K562 (cell line): Measurements from ENCODE around the gene FKBP2. TPM values are rescaled to one million over a fixed set of nuclear protein-coding genes. Genes with fewer than 3 reads are reported as not detected.
A peak's percentile ranks its signal among the peaks of the same experiment; 100 is the strongest.

Source experiments
- PML ChIP-seq: IDR thresholded peaks from 2 replicates; pipeline ENCODE4 v1.6.1; 2012; ENCODE audit warnings: low read length, inconsistent platforms
- polyA plus RNA-seq, 8 experiments: library from polyadenylated mRNA; depleted of rRNA in 4 of 8; stranded (reverse) in 5 of 8; unstranded in 3 of 8; fragments of >200 nt; fragmentation: Nextera tagmentation in 2 of 8; fragmentation: Illumina TruSeq in 1 of 8; extraction: Ambion mirVana in 2 of 8; extraction: Trizol in 1 of 8; gene quantifications; 2 replicates each; pipeline versions ENCODE4 v1.2.1 to v1.2.3, GENCODE V29; 2011 to 2014; ENCODE audit warnings: inconsistent platforms in 1 of 8, missing spikeins in 1 of 8
- total RNA-seq, 7 experiments: library from RNA; depleted of rRNA in 6 of 7; stranded (reverse); fragments of >200 nt in 6 of 7; fragmentation: Illumina TruSeq in 2 of 7; extraction: Trizol in 2 of 7; gene quantifications; 2 replicates each; pipeline versions ENCODE4 v1.2.1 to v1.2.3, GENCODE V29; 2011 to 2021; ENCODE audit warnings: low replicate concordance in 1 of 7
- TF ChIP-seq, protein P1 (sequence below): fragments of 450-650 bp; IDR thresholded peaks from 2 replicates; pipeline ENCODE4 v1.6.1; 2016; ENCODE audit warnings: mild to moderate bottlenecking, moderate library complexity
- TF ChIP-seq, protein P2 (sequence below): fragments of 450-650 bp; IDR thresholded peaks from 2 replicates; pipeline ENCODE4 v1.6.1; 2016; ENCODE audit warnings: low read depth

The FKBP2 gene
- total and polyA plus RNA-seq, 9 of the 15 experiments (the other 6 are each of a cell fraction or from before 2014, with no cell fraction given) = 3.5 to 151 (median 58.1) TPM

DNA sequence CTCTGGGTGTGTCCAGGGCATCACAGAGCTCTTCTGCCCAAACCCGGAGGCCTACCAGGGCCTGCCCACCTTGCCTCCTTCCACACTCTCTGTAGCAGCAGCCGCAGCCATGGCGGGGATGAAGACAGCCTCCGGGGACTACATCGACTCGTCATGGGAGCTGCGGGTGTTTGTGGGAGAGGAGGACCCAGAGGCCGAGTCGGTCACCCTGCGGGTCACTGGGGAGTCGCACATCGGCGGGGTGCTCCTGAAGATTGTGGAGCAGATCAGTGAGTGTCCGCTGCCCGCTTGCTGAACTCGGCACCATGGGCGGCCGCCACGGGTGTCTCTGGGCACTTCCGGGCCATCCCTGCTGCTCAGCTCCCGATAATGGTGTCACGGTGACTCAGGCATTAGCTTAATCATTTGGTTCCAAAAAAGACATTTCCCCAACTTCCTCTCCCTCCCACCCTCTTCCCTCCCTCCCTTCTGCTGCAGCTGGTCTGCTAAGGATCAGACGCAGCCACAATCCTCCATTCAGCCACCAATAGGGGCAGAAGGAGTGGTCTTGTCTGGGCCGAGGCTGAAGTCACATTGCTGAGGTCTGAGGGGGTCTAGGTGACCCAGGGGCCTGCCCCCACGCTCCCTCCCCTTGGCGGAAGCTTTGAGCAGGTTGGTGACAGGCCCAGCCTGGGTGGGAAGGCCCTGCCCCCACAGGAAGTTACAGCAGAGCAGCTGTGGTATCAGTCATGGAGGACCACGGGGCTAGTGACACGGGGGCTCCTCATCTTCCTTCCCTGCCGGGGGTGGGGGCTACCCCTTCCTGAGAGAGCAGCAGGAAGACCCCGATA is 33.4 kb upstream of the FKBP2 start (continued):
- TF ChIP-seq, protein P1, sequence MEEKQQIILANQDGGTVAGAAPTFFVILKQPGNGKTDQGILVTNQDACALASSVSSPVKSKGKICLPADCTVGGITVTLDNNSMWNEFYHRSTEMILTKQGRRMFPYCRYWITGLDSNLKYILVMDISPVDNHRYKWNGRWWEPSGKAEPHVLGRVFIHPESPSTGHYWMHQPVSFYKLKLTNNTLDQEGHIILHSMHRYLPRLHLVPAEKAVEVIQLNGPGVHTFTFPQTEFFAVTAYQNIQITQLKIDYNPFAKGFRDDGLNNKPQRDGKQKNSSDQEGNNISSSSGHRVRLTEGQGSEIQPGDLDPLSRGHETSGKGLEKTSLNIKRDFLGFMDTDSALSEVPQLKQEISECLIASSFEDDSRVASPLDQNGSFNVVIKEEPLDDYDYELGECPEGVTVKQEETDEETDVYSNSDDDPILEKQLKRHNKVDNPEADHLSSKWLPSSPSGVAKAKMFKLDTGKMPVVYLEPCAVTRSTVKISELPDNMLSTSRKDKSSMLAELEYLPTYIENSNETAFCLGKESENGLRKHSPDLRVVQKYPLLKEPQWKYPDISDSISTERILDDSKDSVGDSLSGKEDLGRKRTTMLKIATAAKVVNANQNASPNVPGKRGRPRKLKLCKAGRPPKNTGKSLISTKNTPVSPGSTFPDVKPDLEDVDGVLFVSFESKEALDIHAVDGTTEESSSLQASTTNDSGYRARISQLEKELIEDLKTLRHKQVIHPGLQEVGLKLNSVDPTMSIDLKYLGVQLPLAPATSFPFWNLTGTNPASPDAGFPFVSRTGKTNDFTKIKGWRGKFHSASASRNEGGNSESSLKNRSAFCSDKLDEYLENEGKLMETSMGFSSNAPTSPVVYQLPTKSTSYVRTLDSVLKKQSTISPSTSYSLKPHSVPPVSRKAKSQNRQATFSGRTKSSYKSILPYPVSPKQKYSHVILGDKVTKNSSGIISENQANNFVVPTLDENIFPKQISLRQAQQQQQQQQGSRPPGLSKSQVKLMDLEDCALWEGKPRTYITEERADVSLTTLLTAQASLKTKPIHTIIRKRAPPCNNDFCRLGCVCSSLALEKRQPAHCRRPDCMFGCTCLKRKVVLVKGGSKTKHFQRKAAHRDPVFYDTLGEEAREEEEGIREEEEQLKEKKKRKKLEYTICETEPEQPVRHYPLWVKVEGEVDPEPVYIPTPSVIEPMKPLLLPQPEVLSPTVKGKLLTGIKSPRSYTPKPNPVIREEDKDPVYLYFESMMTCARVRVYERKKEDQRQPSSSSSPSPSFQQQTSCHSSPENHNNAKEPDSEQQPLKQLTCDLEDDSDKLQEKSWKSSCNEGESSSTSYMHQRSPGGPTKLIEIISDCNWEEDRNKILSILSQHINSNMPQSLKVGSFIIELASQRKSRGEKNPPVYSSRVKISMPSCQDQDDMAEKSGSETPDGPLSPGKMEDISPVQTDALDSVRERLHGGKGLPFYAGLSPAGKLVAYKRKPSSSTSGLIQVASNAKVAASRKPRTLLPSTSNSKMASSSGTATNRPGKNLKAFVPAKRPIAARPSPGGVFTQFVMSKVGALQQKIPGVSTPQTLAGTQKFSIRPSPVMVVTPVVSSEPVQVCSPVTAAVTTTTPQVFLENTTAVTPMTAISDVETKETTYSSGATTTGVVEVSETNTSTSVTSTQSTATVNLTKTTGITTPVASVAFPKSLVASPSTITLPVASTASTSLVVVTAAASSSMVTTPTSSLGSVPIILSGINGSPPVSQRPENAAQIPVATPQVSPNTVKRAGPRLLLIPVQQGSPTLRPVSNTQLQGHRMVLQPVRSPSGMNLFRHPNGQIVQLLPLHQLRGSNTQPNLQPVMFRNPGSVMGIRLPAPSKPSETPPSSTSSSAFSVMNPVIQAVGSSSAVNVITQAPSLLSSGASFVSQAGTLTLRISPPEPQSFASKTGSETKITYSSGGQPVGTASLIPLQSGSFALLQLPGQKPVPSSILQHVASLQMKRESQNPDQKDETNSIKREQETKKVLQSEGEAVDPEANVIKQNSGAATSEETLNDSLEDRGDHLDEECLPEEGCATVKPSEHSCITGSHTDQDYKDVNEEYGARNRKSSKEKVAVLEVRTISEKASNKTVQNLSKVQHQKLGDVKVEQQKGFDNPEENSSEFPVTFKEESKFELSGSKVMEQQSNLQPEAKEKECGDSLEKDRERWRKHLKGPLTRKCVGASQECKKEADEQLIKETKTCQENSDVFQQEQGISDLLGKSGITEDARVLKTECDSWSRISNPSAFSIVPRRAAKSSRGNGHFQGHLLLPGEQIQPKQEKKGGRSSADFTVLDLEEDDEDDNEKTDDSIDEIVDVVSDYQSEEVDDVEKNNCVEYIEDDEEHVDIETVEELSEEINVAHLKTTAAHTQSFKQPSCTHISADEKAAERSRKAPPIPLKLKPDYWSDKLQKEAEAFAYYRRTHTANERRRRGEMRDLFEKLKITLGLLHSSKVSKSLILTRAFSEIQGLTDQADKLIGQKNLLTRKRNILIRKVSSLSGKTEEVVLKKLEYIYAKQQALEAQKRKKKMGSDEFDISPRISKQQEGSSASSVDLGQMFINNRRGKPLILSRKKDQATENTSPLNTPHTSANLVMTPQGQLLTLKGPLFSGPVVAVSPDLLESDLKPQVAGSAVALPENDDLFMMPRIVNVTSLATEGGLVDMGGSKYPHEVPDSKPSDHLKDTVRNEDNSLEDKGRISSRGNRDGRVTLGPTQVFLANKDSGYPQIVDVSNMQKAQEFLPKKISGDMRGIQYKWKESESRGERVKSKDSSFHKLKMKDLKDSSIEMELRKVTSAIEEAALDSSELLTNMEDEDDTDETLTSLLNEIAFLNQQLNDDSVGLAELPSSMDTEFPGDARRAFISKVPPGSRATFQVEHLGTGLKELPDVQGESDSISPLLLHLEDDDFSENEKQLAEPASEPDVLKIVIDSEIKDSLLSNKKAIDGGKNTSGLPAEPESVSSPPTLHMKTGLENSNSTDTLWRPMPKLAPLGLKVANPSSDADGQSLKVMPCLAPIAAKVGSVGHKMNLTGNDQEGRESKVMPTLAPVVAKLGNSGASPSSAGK = no peak
- TF ChIP-seq, protein P2, sequence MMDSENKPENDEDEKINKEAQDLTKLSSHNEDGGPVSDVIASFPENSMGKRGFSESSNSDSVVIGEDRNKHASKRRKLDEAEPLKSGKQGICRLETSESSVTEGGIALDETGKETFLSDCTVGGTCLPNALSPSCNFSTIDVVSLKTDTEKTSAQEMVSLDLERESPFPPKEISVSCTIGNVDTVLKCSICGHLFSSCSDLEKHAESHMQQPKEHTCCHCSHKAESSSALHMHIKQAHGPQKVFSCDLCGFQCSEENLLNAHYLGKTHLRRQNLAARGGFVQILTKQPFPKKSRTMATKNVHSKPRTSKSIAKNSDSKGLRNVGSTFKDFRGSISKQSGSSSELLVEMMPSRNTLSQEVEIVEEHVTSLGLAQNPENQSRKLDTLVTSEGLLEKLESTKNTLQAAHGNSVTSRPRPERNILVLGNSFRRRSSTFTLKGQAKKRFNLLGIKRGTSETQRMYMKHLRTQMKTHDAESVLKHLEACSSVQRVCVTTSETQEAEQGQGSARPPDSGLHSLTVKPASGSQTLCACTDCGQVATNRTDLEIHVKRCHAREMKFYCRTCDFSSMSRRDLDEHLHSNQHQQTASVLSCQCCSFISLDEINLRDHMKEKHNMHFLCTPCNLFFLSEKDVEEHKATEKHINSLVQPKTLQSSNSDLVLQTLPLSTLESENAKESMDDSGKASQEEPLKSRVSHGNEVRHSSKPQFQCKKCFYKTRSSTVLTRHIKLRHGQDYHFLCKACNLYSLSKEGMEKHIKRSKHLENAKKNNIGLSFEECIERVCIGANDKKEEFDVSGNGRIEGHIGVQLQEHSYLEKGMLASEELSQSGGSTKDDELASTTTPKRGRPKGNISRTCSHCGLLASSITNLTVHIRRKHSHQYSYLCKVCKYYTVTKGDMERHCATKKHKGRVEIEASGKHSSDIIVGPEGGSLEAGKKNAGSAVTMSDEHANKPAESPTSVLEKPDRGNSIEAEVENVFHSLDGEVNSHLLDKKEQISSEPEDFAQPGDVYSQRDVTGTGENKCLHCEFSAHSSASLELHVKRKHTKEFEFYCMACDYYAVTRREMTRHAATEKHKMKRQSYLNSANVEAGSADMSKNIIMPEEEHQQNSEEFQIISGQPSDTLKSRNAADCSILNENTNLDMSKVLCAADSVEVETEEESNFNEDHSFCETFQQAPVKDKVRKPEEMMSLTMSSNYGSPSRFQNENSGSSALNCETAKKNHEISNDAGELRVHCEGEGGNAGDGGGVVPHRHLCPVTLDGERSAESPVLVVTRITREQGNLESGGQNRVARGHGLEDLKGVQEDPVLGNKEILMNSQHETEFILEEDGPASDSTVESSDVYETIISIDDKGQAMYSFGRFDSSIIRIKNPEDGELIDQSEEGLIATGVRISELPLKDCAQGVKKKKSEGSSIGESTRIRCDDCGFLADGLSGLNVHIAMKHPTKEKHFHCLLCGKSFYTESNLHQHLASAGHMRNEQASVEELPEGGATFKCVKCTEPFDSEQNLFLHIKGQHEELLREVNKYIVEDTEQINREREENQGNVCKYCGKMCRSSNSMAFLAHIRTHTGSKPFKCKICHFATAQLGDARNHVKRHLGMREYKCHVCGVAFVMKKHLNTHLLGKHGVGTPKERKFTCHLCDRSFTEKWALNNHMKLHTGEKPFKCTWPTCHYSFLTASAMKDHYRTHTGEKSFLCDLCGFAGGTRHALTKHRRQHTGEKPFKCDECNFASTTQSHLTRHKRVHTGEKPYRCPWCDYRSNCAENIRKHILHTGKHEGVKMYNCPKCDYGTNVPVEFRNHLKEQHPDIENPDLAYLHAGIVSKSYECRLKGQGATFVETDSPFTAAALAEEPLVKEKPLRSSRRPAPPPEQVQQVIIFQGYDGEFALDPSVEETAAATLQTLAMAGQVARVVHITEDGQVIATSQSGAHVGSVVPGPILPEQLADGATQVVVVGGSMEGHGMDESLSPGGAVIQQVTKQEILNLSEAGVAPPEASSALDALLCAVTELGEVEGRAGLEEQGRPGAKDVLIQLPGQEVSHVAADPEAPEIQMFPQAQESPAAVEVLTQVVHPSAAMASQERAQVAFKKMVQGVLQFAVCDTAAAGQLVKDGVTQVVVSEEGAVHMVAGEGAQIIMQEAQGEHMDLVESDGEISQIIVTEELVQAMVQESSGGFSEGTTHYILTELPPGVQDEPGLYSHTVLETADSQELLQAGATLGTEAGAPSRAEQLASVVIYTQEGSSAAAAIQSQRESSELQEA = no peak
- peak; percentile 76 for TF ChIP-seq PML
